ENCODE measurements around the gene THBS2. TPM values are rescaled to one million over a fixed set of nuclear protein-coding genes. Genes with fewer than 3 reads are reported as not detected.
"Not testable (repeated sequence)": the region's sequence is repeated elsewhere in the genome, so short reads cannot be mapped to it uniquely, and the experiment has no call there.

THBS2 gene
- polyA plus RNA-seq, 1 donor: 10.7 TPM

DNA sequence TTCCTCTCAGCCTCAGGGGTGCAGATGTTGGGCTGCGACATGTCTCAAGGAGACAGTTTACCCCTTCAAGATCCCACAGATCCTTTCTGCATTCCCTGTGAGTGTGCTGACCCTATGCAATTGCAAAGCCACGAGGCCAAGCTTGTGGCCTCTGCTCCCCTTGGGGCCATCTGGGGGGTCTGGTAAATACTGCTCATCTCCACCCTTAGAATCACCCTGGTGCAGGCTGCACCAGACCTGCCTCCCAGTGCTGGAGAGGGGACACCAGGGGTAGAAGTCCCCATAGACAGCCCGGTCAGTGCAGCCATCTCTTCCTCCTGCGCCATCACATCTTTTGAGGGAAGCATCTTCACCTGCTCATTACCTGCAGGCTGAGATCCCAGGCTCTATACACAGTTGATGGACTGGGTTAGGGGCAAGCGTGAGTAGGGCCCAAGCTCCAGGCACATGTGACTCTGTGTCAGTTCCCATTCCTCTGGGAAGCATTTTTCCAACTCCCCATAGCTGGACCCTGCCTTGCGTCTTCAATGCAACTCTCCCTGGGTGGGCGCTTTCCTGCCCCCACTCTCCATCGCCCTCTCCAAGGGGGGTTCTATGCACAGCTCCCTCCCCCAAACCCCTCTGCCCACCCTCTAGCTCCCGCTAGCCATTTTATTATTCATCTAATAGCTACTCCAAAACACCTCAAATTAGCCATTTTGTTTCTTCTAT, 53.9 kb downstream of the THBS2 start:
- no peaks in the 10 kb centered on the region for H3K36me3 ChIP-seq (ENCODE audit: control insufficient read depth, insufficient read depth, low read length)
- no peaks in the 10 kb centered on the region for H3K4me1 ChIP-seq (ENCODE audit: control insufficient read depth, insufficient read depth, low read length)
- no CpG with 5 or more reads among the region's 9 CpGs for WGBS (ENCODE audit: insufficient coverage, low lambda C conversion rate)

GRCh38 chr6:169198885-169199284, 54.8 kb downstream of the THBS2 start:
- Histone ChIP-seq H3K27me3 (ENCODE audit: control insufficient read depth, insufficient read depth, low read length) (no peaks in the 10 kb centered on the region), H3K9me3 (ENCODE audit: control insufficient read depth, low read depth, low read length) (no peaks in the 10 kb centered on the region), H3K4me3 (ENCODE audit: low read length) (no peak overlapping the region), H3K27ac (ENCODE audit: low read length) (no peak overlapping the region), H3K36me3 (ENCODE audit: control insufficient read depth, insufficient read depth, low read length) (no peaks in the 10 kb centered on the region), H3K4me1 (ENCODE audit: control insufficient read depth, insufficient read depth, low read length) (no peaks in the 10 kb centered on the region)
- DNase-seq: no peak
- 100% methylated on average over 1 of the region's 3 CpGs for WGBS (ENCODE audit: insufficient coverage, low lambda C conversion rate)

More for the DNA sequence above, 53.9 kb downstream of the THBS2 start:
- H3K27me3 ChIP-seq (ENCODE audit: control insufficient read depth, insufficient read depth, low read length): no peaks in the 10 kb centered on the region
- no peaks in the 10 kb centered on the region for H3K9me3 ChIP-seq (ENCODE audit: control insufficient read depth, low read depth, low read length)
- H3K4me3 ChIP-seq (ENCODE audit: low read length): no peak overlapping the region
- H3K27ac ChIP-seq (ENCODE audit: low read length): no peak overlapping the region
- DNase-seq: no peak

DNA sequence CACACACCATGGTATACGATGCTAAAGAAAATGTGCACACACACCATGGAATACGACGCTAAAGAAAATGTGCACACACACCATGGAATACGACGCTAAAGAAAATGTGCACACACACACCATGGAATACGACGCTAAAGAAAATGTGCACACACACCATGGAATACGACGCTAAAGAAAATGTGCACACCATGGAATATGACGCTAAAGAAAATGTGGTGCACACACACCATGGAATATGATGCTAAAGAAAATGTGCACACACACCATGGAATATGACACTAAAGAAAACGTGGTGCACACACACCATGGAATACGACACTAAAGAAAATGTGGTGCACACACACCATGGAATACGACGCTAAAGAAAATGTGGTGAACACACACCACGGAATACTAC, 55.7 kb downstream of the THBS2 start:
- H3K27ac ChIP-seq (ENCODE audit: low read length): not testable (repeated sequence)
- 71% methylated on average over 3 of the region's 15 CpGs for WGBS (ENCODE audit: insufficient coverage, low lambda C conversion rate)

GRCh38 chr6:169196279-169196678, 57.4 kb downstream of the THBS2 start:
- not testable (repeated sequence) for H3K4me3 ChIP-seq (ENCODE audit: low read length); H3K36me3 ChIP-seq (ENCODE audit: control insufficient read depth, insufficient read depth, low read length); DNase-seq; H3K9me3 ChIP-seq (ENCODE audit: control insufficient read depth, low read depth, low read length); H3K4me1 ChIP-seq (ENCODE audit: control insufficient read depth, insufficient read depth, low read length); H3K27ac ChIP-seq (ENCODE audit: low read length); H3K27me3 ChIP-seq (ENCODE audit: control insufficient read depth, insufficient read depth, low read length)
- 100% methylated on average over 1 of the region's 2 CpGs for WGBS (ENCODE audit: insufficient coverage, low lambda C conversion rate)

More for the DNA sequence above, 55.7 kb downstream of the THBS2 start:
- H3K9me3 ChIP-seq (ENCODE audit: control insufficient read depth, low read depth, low read length); DNase-seq; H3K27me3 ChIP-seq (ENCODE audit: control insufficient read depth, insufficient read depth, low read length); H3K4me3 ChIP-seq (ENCODE audit: low read length); H3K4me1 ChIP-seq (ENCODE audit: control insufficient read depth, insufficient read depth, low read length); H3K36me3 ChIP-seq (ENCODE audit: control insufficient read depth, insufficient read depth, low read length): not testable (repeated sequence)

GRCh38 chr6:169194737-169195136, 58.9 kb downstream of the THBS2 start:
- no peaks in the 10 kb centered on the region for H3K27me3 ChIP-seq (ENCODE audit: control insufficient read depth, insufficient read depth, low read length)
- WGBS (ENCODE audit: insufficient coverage, low lambda C conversion rate): 73% methylated on average over 2 of the region's 2 CpGs
- H3K36me3 ChIP-seq (ENCODE audit: control insufficient read depth, insufficient read depth, low read length): no peaks in the 10 kb centered on the region

DNA sequence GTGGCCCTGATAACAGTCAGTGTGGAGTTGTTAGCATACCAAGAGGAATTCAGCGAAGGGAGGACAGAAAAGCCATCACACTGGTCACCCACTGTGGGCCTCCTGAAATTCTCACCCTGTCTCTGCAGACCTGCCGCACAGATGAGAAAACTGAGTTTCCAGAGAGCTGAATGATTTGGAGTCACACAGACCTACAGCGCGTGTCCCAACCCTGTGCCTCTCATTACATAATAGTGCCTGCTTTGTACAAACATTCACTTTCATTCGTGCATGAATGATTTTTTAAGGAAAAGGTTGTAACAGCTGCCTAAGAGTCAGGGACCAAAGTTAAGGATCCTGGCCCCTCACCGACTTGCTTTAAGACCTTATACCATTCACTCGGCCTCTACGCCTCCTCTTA, 62.7 kb downstream of the THBS2 start:
- no CpG with 5 or more reads among the region's 8 CpGs for WGBS (ENCODE audit: insufficient coverage, low lambda C conversion rate)
- H3K27ac ChIP-seq (ENCODE audit: low read length): no peak overlapping the region

More at GRCh38 chr6:169194737-169195136, 58.9 kb downstream of the THBS2 start:
- no peaks in the 10 kb centered on the region for H3K9me3 ChIP-seq (ENCODE audit: control insufficient read depth, low read depth, low read length)
- DNase-seq: no peak
- H3K4me1 ChIP-seq (ENCODE audit: control insufficient read depth, insufficient read depth, low read length): no peaks in the 10 kb centered on the region
- no peak overlapping the region for H3K4me3 ChIP-seq (ENCODE audit: low read length)
- no peak overlapping the region for H3K27ac ChIP-seq (ENCODE audit: low read length)

GRCh38 chr6:169190144-169190584, 63.5 kb downstream of the THBS2 start:
- Histone ChIP-seq H3K9me3 (ENCODE audit: control insufficient read depth, low read depth, low read length) (no peaks in the 10 kb centered on the region), H3K4me3 (ENCODE audit: low read length) (no peak overlapping the region), H3K36me3 (ENCODE audit: control insufficient read depth, insufficient read depth, low read length) (no peaks in the 10 kb centered on the region), H3K27me3 (ENCODE audit: control insufficient read depth, insufficient read depth, low read length) (no peaks in the 10 kb centered on the region), H3K4me1 (ENCODE audit: control insufficient read depth, insufficient read depth, low read length) (no peaks in the 10 kb centered on the region), H3K27ac (ENCODE audit: low read length) (no peak overlapping the region)
- no CpG with 5 or more reads among the region's 8 CpGs for WGBS (ENCODE audit: insufficient coverage, low lambda C conversion rate)
- no peak for DNase-seq

More for the DNA sequence above, 62.7 kb downstream of the THBS2 start:
- Histone ChIP-seq H3K36me3 (ENCODE audit: control insufficient read depth, insufficient read depth, low read length) (no peaks in the 10 kb centered on the region), H3K4me1 (ENCODE audit: control insufficient read depth, insufficient read depth, low read length) (no peaks in the 10 kb centered on the region), H3K9me3 (ENCODE audit: control insufficient read depth, low read depth, low read length) (no peaks in the 10 kb centered on the region), H3K4me3 (ENCODE audit: low read length) (no peak overlapping the region), H3K27me3 (ENCODE audit: control insufficient read depth, insufficient read depth, low read length) (no peaks in the 10 kb centered on the region)
- no peak for DNase-seq

DNA sequence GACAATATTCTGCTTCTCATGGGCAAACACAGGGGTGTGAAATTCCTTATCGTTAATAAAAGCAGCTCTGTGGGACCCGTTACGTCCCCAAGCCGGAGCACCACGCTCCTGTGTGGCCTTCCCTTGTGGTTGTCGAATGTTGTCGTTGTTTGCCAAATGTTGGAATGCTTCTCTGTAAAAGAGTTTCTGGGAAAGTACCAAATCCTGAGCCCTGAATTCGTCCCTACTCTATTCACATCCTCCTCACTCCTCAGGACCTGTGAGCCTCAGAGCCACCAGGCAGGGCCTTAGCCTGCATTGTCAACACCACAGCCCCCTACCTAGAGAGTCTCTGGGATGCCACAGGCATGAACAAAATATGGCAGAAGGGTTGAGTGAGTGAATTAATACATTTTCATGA, 64.0 kb downstream of the THBS2 start:
- Histone ChIP-seq H3K9me3 (ENCODE audit: control insufficient read depth, low read depth, low read length) (no peaks in the 10 kb centered on the region), H3K36me3 (ENCODE audit: control insufficient read depth, insufficient read depth, low read length) (no peaks in the 10 kb centered on the region), H3K4me1 (ENCODE audit: control insufficient read depth, insufficient read depth, low read length) (no peaks in the 10 kb centered on the region), H3K27me3 (ENCODE audit: control insufficient read depth, insufficient read depth, low read length) (no peaks in the 10 kb centered on the region), H3K4me3 (ENCODE audit: low read length) (no peak overlapping the region), H3K27ac (ENCODE audit: low read length) (no peak overlapping the region)
- no peak for DNase-seq
- no CpG with 5 or more reads among the region's 8 CpGs for WGBS (ENCODE audit: insufficient coverage, low lambda C conversion rate)

- Histone ChIP-seq H3K36me3 (ENCODE audit: control insufficient read depth, insufficient read depth, low read length) (no peaks in the 10 kb centered on the region), H3K4me3 (ENCODE audit: low read length) (no peak overlapping the region), H3K9me3 (ENCODE audit: control insufficient read depth, low read depth, low read length) (no peaks in the 10 kb centered on the region), H3K27me3 (ENCODE audit: control insufficient read depth, insufficient read depth, low read length) (no peaks in the 10 kb centered on the region), H3K4me1 (ENCODE audit: control insufficient read depth, insufficient read depth, low read length) (no peaks in the 10 kb centered on the region), H3K27ac (ENCODE audit: low read length) (no peak overlapping the region)
- DNase-seq: no peak
- WGBS (ENCODE audit: insufficient coverage, low lambda C conversion rate): no CpG with 5 or more reads among the region's 8 CpGs
Measured at GRCh38 chr6:169189182-169189581, 64.5 kb downstream of the THBS2 start.

- H3K36me3 ChIP-seq (ENCODE audit: control insufficient read depth, insufficient read depth, low read length): no peaks in the 10 kb centered on the region
- H3K27me3 ChIP-seq (ENCODE audit: control insufficient read depth, insufficient read depth, low read length): no peaks in the 10 kb centered on the region
- H3K4me3 ChIP-seq (ENCODE audit: low read length): no peak overlapping the region
- peak in 1 of 2 donors; percentile 11 for DNase-seq
- no peaks in the 10 kb centered on the region for H3K4me1 ChIP-seq (ENCODE audit: control insufficient read depth, insufficient read depth, low read length)
- H3K27ac ChIP-seq (ENCODE audit: low read length): no peak overlapping the region
- WGBS (ENCODE audit: insufficient coverage, low lambda C conversion rate): no CpG with 5 or more reads among the region's 6 CpGs
- H3K9me3 ChIP-seq (ENCODE audit: control insufficient read depth, low read depth, low read length): no peaks in the 10 kb centered on the region
Measured at GRCh38 chr6:169188475-169188874, 65.2 kb downstream of the THBS2 start.

GRCh38 chr6:169188051-169188470, 65.6 kb downstream of the THBS2 start:
- DNase-seq: no peak
- Histone ChIP-seq H3K27ac (ENCODE audit: low read length) (no peak overlapping the region), H3K27me3 (ENCODE audit: control insufficient read depth, insufficient read depth, low read length) (no peaks in the 10 kb centered on the region), H3K4me1 (ENCODE audit: control insufficient read depth, insufficient read depth, low read length) (no peaks in the 10 kb centered on the region), H3K36me3 (ENCODE audit: control insufficient read depth, insufficient read depth, low read length) (no peaks in the 10 kb centered on the region), H3K9me3 (ENCODE audit: control insufficient read depth, low read depth, low read length) (no peaks in the 10 kb centered on the region), H3K4me3 (ENCODE audit: low read length) (no peak overlapping the region)
- no CpG with 5 or more reads among the region's 9 CpGs for WGBS (ENCODE audit: insufficient coverage, low lambda C conversion rate)
